OCI-LY1 (cell line): ENCODE data around the gene PSENEN.

Experiments used
- H2AFZ ChIP-seq: fragments of 200-600 bp; sonication (generic), shearing (Covaris generic); 2 replicates; pipeline ENCODE4 v1.6.0; 2014; ENCODE audit warnings: antibody characterized with exemption, mild to moderate bottlenecking, low read length
- H3F3A ChIP-seq: fragments of 200-600 bp; sonication (generic), shearing (Covaris generic); 2 replicates; pipeline ENCODE4 v1.6.0; 2014; ENCODE audit warnings: mild to moderate bottlenecking, antibody characterized with exemption, low read length, moderate library complexity; ENCODE audit not compliant: insufficient read depth
- H3K27ac ChIP-seq: fragments of 200-600 bp; sonication (generic); 2 replicates; pipeline ENCODE4 v1.5.1; 2014; ENCODE audit warnings: low read length, mixed run types, mild to moderate bottlenecking, low read depth; ENCODE audit not compliant: poor library complexity, severe bottlenecking
- H3K27me3 ChIP-seq: fragments of 200-600 bp; sonication (generic); 2 replicates; pipeline ENCODE4 v1.6.0; 2014; ENCODE audit warnings: antibody characterized with exemption, mild to moderate bottlenecking, low read length, moderate library complexity; ENCODE audit not compliant: insufficient read depth
- H3K36me3 ChIP-seq: fragments of 200-600 bp; sonication (generic); 2 replicates; pipeline ENCODE4 v1.6.1; 2014; ENCODE audit warnings: mild to moderate bottlenecking, antibody characterized with exemption, low read length, moderate library complexity, mixed read lengths; ENCODE audit not compliant: insufficient read depth
- H3K4me1 ChIP-seq: fragments of 200-600 bp; sonication (generic); 2 replicates; pipeline ENCODE4 v1.5.1; 2014; ENCODE audit warnings: mild to moderate bottlenecking, low read length, moderate library complexity; ENCODE audit not compliant: insufficient read depth, severe bottlenecking
- H3K4me2 ChIP-seq: fragments of 200-600 bp; sonication (generic), shearing (Covaris generic); 2 replicates; pipeline ENCODE4 v1.6.1; 2014; ENCODE audit warnings: low read length
- H3K4me3 ChIP-seq: fragments of 200-600 bp; sonication (generic); 2 replicates; pipeline ENCODE4 v1.5.1; 2014; ENCODE audit warnings: low read length, low read depth, mild to moderate bottlenecking, mixed read lengths; ENCODE audit not compliant: poor library complexity, severe bottlenecking
- H3K79me2 ChIP-seq: fragments of 200-600 bp; shearing (Covaris generic); 2 replicates; pipeline ENCODE4 v1.6.1; 2016; ENCODE audit warnings: mixed run types, low read length, mixed read lengths; ENCODE audit not compliant: insufficient read depth
- H3K9ac ChIP-seq: fragments of 200-600 bp; sonication (generic), shearing (Covaris generic); 2 replicates; pipeline ENCODE4 v1.6.1; 2014; ENCODE audit warnings: mild to moderate bottlenecking, low read length, mixed read lengths
- H3K9me2 ChIP-seq: fragments of 200-600 bp; sonication (generic), shearing (Covaris generic); 2 replicates; pipeline ENCODE4 v1.6.1; 2014; ENCODE audit warnings: low read depth, mild to moderate bottlenecking, low read length, mixed read lengths
- H3K9me3 ChIP-seq: fragments of 200-600 bp; shearing (Covaris generic); 2 replicates; pipeline ENCODE4 v1.6.1; 2014; ENCODE audit warnings: low read length, mixed read lengths
- H4K20me1 ChIP-seq: fragments of 200-600 bp; sonication (generic), shearing (Covaris generic); 2 replicates; pipeline ENCODE4 v1.6.0; 2016; ENCODE audit warnings: mild to moderate bottlenecking, low read length; ENCODE audit not compliant: insufficient read depth
- EZH2 ChIP-seq: fragments of 200-600 bp; sonication (generic), shearing (Covaris generic); IDR thresholded peaks from 2 replicates; pipeline ENCODE4 v1.8.0; 2017; ENCODE audit warnings: borderline replicate concordance, mixed run types, mild to moderate bottlenecking, antibody characterized with exemption, low read length, moderate library complexity, mixed read lengths
- TF ChIP-seq, protein P1 (sequence below): fragments of 200-600 bp; sonication (generic), shearing (Covaris generic); IDR thresholded peaks from 2 replicates; pipeline ENCODE4 v1.5.1; 2017; ENCODE audit warnings: mild to moderate bottlenecking, antibody characterized with exemption, low read length, moderate library complexity, mixed read lengths

Gene PSENEN

DNA sequence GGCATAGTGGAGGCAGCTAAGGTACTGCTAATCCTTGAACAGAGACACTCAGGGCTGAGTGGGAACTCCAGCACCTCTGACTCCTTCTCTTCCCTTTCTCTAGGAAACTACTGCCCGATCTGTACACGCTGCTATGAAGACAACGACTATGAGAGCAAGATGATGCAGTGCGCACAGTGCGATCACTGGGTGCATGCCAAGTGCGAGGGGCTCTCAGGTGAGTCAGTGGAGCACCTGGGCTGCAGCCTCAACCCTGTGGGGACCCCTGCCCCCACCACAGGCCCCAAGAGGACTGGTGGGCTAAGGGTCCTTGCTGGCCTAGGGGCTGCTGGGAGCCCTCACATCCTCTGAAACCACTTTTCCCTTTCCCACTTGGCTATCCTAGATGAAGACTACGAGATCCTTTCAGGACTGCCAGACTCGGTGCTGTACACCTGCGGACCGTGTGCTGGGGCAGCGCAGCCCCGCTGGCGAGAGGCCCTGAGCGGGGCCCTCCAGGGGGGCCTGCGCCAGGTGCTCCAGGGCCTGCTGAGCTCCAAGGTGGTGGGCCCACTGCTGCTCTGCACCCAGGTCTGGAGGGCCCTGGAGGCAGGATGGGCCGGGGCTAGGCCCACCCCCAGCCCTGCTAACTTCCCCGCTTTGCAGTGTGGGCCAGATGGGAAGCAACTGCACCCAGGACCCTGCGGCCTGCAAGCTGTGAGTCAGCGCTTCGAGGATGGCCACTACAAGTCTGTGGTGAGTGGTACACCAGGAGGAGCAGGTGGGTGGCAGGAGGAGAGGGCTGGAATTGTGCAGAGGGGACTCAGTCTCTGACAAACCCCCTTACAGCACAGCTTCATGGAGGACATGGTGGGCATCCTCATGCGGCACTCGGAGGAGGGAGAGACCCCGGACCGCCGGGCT is 18.1 kb upstream of the PSENEN start:
- H4K20me1 ChIP-seq: no peaks in the 10 kb centered on the region
- no peak overlapping the region for H2AFZ ChIP-seq
- H3K4me3 ChIP-seq: no peak overlapping the region
- H3K9me2 ChIP-seq: no peaks in the 10 kb centered on the region
- H3K9me3 ChIP-seq: no peaks in the 10 kb centered on the region
- peaks cover 96% of the 10 kb centered on the region for H3K36me3 ChIP-seq
- H3F3A ChIP-seq: no peaks in the 10 kb centered on the region
- H3K27me3 ChIP-seq: no peaks in the 10 kb centered on the region
- no peak overlapping the region for H3K4me2 ChIP-seq
- no peak overlapping the region for H3K27ac ChIP-seq
- no peak for TF ChIP-seq EZH2
- TF ChIP-seq, protein P1, sequence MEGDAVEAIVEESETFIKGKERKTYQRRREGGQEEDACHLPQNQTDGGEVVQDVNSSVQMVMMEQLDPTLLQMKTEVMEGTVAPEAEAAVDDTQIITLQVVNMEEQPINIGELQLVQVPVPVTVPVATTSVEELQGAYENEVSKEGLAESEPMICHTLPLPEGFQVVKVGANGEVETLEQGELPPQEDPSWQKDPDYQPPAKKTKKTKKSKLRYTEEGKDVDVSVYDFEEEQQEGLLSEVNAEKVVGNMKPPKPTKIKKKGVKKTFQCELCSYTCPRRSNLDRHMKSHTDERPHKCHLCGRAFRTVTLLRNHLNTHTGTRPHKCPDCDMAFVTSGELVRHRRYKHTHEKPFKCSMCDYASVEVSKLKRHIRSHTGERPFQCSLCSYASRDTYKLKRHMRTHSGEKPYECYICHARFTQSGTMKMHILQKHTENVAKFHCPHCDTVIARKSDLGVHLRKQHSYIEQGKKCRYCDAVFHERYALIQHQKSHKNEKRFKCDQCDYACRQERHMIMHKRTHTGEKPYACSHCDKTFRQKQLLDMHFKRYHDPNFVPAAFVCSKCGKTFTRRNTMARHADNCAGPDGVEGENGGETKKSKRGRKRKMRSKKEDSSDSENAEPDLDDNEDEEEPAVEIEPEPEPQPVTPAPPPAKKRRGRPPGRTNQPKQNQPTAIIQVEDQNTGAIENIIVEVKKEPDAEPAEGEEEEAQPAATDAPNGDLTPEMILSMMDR: no peak
- no peaks in the 10 kb centered on the region for H3K4me1 ChIP-seq
- no peak overlapping the region for H3K9ac ChIP-seq
- no peaks in the 10 kb centered on the region for H3K79me2 ChIP-seq

DNA sequence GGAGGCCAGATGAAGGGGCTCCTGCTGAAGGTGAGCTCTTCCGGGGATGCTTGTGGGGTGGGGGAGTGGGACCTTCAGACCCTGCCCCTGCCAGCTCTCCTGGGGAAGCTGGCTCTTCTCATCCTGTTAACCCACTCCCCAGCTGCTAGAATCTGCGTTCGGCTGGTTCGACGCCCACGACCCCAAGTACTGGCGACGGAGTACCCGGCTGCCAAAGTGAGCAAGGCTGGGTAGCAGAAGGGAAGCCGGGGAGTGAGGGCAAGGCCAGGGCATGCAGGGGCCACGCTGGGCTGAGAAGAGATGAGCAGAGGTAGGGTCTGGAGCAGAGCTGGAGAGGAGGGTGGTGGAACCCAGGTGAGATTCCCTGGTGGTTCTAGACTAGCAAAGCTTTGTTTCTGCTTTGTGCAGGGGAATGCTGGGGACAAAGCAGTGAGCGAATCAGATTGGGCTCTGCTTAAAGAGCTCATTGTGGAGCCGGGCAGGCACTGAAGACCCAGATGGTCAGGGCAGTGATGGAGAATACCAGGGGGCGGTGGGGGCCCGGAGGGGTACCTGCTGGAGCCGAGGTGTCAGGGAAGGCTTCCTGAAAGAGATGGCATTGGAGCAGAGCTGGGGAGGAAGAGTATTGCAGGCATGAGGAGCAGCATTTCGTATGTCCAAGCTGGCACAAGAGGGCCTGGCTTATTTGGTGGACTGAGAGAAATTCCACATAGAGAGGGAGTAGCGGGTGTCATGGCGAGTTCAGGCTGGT is 17.3 kb upstream of the PSENEN start:
- Histone ChIP-seq H4K20me1 (no peaks in the 10 kb centered on the region), H3K79me2 (no peaks in the 10 kb centered on the region), H3K4me2 (no peak overlapping the region), H3K9me2 (no peaks in the 10 kb centered on the region), H3K27ac (no peak overlapping the region), H3K9me3 (no peaks in the 10 kb centered on the region), H3K4me1 (no peaks in the 10 kb centered on the region), H3K4me3 (no peak overlapping the region), H3K36me3 (peaks cover 94% of the 10 kb centered on the region), H2AFZ (no peak overlapping the region), H3F3A (no peaks in the 10 kb centered on the region), H3K27me3 (no peaks in the 10 kb centered on the region), H3K9ac (no peak overlapping the region)
- TF ChIP-seq, protein P1: no peak
- TF ChIP-seq EZH2: no peak

DNA sequence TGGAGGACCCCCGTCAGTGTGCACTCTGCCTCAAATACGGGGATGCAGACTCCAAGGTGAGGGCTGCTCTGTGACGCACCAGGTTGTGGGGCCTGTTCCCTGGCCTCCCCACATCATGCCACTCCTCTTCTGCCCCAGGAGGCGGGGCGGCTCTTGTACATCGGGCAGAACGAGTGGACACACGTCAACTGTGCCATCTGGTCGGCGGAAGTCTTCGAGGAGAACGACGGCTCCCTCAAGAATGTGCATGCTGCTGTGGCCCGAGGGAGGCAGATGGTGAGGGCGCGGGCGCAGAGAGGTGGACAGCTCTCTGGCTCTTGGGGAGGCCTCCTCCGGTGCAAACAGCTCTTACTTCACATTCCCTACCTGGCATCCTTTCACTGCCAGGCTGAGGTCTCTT is 16.4 kb upstream of the PSENEN start:
- Histone ChIP-seq H3K9me2 (no peaks in the 10 kb centered on the region), H3K9ac (no peak overlapping the region), H3K4me1 (no peaks in the 10 kb centered on the region), H3K4me3 (no peak overlapping the region), H3K36me3 (peaks cover 93% of the 10 kb centered on the region), H2AFZ (no peak overlapping the region), H3K27ac (no peak overlapping the region), H3F3A (no peaks in the 10 kb centered on the region), H3K79me2 (no peaks in the 10 kb centered on the region), H3K9me3 (no peaks in the 10 kb centered on the region), H3K27me3 (no peaks in the 10 kb centered on the region), H4K20me1 (no peaks in the 10 kb centered on the region), H3K4me2 (no peak overlapping the region)
- no peak for TF ChIP-seq EZH2
- TF ChIP-seq, protein P1: no peak
